HL-60/S4 (cell line): Measurements from ENCODE around the gene TMTC4.

Experiments
- in situ Hi-C: fragments of 300-500 bp; cut with MboI; formaldehyde crosslinking; loops from 2 replicates; pipeline ENCODE4 v1.14.3; 2022; ENCODE audit warnings: low sequenced_read_pairs

TMTC4 gene

DNA sequence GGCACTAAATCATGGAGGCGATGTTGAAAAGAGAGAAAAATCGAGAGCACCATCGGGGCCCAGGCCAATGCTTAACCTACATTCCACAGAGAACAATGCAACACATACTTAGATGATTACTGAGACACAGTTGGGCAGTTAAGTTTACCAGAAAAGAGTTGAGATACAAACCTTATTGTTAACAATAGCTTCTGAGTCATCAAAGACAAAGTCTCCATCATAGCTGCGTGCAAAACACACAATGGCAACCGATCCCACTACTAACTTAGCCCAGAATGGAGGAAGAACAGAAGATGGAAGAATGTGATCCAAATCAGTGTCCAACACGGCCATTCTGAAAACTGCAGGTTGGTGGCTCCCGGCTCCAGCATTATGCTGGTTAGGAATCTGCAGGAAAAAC, 6.2 kb downstream of the TMTC4 start:
- in situ Hi-C loops, result no loop called here

DNA sequence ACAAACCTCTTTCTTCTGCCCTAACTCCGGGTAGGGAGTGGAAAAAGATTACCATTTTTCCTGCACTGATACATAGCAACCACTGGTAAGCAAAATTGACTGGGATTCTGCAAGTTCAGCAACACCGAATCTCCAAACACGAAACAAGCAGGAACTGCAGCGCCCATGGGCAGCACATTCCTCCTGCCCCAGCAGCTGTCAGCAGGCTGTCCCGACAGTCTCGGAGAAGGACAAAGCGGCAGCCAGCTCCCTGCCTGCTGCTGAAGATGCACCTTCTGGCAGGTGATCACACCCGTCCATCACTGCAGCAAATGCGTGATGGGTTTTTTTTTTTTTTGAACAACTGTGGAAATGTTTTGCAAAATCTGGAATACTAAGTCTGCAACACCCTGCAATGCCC, 6.7 kb downstream of the TMTC4 start:
- in situ Hi-C loops, result no loop called here

DNA sequence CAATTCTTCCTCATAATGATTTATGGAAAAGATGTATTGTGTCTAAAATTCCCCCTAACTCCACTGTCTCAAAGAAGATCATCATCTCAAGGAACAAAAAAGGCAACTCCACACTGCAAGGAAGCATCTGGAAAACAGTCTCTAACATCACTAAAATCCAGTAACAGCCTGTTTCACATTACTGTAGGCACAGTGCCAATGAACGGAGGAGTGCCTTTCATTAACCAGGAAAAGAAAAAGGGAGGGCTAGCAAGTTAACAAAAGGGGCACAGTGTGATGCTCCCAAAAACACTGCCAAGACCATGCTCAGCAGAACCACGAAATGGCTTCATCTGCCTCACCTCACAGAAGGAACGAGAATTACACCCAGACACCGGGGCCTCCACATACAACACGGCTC, 8.5 kb downstream of the TMTC4 start:
- in situ Hi-C loops, result no loop called here

DNA sequence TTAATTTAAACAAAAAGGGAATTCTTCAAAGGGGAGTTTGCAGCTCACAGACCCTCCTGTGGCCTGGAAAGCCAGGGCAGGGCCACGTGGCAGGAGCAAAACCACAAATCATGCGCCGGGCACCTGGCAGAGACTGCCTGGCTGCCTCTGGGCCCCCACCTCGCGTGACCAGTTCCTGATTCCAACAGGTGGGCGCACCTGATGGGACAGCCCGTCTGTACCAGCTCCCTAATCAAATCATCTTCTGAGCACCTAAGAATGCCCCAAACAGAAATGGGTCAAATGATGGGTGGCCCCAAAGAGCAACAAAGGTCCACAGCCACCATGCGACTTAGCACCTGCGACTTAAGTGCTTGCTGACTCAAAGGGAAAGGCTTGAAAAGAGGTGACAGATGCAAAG, 9.2 kb downstream of the TMTC4 start:
- in situ Hi-C loops, result no loop called here

DNA sequence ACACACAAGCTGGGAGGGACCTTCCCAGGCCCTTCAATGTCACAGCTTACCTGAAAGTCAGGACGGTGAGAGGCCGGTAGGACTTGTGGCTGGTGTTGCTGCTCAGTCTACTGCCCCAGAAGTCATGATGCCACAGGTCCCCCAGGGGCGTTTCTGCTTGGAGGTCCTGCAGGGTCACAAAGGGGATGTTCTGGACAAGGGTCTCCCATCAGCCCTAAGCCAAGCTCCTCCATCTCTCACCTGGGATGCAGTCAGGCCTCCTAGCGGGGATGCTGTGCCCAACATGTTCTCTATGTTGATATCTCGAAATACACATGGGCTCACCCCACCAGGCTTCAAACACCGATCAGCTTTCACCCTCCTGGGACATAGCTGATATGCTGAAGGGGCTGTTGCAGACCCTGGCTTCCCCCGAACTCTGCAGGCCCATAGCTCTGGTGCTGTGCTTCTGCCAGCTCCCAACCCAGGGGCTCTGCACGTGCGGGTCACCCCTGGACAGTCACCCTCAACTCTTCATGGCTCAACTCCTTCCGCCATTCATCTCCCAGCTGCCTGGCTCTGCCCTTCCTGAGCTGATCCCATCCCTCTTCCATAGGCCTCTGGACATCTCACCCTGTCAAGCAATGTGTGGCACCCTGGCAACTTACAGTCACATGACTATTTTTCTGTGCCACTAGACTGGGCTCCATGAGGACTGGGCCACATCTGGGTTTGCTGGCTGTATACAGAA, 10.3 kb downstream of the TMTC4 start:
- in situ Hi-C loops, result no loop called here

DNA sequence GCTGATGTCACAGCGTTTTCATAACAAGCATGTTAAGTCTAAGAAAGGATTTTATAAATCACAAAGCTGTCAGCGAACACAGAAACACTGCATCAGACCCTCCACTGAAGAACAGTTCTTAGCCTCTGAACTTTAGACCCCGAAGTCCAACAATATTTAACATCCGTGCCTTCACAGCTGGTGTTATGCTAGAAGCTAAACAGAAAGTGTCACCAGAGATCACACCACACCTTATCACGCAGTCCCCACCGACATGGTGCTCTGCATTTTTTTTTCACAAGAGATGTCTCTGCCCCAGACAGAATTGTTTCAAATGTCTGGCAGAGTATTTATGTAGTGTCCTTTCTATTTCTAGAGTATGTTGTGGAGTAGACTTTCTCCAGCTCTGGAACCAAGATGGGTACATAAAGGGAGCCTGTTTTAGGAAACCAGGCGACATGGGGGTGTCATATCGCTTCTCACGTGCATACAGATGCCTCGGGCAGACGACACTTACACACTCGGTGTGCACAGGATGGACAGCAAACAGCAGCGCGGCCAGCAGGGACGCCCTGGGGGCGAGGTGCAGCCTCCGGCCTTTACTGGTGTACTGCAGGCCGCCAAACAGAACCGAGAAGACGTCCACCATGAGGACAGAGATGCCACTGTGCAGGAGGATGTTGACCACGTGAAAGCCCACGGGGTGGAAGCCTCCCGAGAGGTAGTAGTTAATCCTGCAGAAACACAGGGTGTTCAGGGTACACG, 12.0 kb downstream of the TMTC4 start:
- in situ Hi-C loops, result no loop called here

DNA sequence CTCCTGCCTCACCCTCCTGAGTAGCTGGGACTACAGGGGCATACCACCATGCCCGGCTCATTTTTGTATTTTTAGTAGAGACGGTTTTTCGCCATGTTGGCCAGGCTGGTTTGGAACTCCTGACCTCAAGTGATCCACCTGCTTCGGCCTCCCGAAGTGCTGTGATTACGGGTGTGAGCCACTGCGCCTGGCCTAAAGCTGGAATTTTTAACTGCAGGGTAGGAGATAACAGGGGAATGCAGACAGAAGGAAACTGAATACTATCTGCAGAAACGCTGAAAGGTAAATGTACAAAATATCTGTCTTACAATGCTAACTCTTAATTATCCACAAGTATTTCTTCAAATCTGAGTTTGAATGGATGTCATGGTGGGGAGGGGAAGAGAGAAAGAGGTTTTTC, 13.8 kb downstream of the TMTC4 start:
- in situ Hi-C loops, result no loop called here

DNA sequence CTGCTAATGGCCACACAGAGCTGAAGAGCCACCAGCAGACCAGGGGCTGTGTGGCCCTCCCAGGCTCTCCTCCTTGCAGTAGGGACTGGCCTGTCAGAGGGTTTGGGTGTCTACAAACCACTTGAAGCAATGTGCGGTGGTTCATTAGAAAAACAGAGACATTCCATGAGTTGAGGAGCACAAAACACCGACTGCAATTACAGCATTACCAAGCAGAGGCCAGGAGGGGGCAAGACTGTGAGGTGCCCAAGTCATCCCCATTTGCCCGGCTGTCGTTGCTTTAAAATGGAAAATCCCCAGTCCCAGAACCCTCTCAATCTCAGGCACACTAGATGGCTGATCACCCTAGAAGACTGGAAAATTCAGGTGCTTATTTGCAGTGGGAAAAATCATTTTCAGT, 15.0 kb downstream of the TMTC4 start:
- in situ Hi-C loops, result no loop called here

DNA sequence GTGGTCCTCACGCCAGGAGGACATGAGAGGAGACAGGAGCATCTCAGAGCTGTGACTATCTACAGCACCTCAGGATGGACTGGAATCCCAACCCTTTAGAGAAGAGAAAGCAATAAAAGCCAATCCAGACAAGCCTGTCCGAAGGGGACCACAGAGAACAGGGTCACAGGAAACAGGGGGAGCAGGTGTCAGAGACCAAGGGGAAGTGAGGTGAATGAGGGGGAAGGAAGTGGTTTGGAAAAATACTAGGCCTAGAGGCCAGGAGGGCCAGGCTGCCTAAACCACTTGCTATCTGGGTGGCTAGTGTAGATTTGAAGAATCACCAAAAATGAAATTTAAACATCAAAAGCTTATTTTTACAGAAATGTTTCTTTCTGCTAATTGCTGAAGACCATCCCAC, 16.2 kb downstream of the TMTC4 start:
- in situ Hi-C loops, result no loop called here

DNA sequence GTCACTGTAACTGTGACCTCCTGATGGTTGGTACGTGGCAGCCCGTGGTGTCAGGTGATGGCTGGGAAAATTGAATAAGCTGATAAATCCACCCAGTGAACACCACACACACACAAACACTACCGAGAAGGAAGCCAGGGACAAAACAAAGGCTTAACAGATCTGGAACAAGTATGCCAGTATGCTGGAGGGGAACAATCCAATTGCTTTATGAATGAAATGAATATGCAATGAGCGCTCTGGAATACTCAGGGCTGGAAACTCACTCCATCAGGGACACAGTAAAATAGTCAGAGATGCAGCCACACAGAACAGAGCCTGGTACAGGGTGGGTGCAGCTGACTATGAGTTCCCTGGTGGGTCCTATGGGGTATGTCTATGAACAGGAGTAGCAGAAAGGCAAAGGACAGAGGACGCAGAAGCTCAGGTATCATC, 16.7 kb downstream of the TMTC4 start:
- in situ Hi-C loops, result no loop called here

DNA sequence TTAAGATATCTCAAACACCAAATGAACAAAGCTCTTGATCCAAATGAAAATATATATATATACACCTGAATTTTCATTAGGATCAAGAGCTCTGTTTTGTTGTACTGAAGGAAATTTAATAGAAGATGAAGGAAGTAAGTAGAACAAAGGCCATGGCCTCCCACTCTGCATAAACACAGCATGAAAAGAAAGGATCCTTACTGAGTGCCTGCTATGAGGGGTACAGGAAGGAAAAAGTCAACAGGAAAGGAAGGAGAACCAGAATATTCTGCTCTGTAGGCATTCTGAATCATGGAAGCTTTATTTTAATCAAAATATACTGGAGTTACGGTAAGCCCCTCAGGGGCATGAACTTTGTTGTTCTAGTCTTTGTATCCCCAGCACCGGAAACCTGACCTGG, 22.1 kb downstream of the TMTC4 start:
- in situ Hi-C loops, result no loop called here

DNA sequence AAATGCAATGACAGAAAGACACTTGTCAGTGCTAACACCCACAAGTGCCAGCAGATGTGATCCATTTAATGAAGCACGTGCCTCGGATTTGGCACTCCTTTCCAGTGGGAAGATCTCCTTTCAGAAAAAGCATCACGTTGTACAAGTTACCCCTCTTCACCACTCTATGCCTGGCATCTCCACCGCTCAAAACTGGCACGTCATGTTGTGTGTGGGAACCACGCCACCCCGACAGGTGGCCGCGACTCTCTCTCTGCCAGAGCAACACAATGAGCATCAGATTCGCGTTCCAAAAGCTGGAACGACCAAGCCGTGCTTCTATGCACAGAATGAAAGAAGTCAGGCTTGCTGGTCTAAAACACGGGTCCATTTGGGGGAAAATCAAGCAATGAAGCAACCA, 24.3 kb downstream of the TMTC4 start:
- in situ Hi-C loops, result no loop called here

DNA sequence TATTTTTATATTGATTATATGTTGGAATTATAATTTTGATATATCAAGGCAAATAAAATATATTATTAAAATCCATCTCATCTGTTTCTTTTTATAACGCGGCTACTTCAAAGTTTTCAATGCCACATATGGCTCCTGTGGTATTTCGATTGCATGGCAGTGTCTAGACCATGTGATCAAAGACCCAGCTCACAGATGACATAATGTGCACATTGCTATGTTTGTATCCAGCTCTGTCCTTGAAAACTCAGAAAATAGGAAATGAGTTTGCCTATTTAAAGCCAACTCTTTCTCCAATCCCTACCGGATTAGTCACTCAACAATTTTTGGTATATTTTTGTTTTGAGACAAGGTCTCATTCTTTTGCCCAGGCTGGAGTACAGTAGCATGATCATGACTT, 26.2 kb downstream of the TMTC4 start:
- in situ Hi-C loops, result no loop called here

DNA sequence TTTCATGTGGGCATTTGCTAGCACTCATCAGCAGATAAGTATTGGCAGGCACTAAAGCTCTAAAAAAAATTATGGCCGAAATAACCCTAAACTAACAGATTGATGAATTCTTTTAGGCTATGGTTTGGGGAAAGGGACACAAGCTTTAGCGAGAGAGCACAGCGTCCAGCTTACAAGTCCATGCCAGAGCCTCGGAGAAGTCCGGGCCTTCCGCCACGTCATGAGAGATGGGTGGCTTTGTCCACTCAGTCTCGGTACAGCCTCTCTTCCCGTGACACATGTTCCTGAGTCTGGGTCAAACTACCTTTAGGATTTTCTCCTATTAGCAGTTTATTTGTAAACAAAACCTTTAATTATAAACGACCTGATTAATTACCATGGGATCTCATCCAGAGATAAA, 27.7 kb downstream of the TMTC4 start:
- in situ Hi-C loops, result no loop called here

DNA sequence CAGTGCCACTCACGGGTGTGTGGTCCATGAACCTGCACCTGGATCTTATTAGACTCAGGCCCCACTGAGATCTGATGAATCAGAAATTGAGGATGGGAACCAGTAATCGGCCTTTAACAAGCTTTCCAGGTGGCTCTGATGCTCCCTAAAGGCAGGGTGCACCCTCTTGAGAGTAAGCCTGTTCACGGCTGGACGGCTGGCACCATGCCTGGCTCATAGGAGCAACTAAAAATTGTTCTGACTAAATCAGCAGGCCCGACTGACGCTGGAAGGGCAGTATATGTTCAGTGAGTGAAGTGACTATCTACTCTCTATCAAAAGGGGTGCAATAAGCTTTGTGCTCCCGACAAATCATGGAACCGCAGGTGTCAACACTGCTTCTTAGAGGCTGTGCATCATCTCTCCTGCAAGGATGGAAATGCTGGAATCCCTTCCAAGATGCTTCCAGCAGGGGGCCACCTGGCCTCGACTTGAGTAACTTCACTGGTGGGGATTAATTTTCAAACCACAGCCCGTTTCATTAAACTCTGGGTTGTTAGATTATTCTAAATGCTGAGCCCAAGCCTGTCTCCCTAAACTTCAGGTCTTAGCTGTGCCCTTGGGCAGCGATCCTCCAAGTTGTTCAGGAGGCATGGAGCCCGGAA, 28.4 kb downstream of the TMTC4 start:
- in situ Hi-C loops, result no loop called here

DNA sequence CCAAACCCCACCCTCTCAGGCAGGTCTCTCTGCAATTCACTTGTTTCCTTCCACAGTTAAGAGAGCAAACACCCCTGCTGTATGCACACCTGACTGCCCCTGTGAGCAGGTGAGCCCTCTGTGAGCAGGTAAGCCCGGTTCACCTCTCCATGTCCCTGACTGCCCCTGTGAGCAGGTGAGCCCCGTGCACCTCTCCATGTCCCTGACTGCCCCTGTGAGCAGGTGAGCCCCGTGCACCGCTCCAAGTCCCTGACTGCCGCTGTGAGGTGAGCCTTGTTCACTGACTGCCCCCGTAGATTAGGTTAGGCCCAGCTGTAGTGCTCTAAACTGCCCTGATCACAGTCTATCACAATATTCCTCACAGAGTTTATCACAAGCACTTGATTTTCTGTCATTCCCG, 29.2 kb downstream of the TMTC4 start:
- in situ Hi-C loops, result no loop called here

DNA sequence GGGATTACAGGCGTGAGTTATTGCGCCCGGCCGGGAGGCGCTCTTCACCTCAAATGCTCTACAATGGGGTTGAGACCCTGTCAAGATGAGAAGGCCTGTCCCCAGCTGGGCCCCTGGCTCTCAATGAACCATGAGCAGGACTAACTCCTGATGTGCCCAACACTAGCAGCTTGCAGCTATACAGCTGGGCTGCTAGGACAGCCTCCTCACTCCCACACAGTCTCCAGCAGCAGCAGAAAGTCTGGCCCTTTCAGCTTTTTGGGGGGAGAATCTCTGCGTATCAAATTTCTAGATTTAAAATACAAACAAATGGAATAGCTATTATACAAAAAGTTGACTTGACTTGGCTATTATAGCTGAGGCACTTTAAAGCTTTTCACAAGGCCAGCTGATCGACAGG, 30.2 kb downstream of the TMTC4 start:
- in situ Hi-C loops, result no loop called here

DNA sequence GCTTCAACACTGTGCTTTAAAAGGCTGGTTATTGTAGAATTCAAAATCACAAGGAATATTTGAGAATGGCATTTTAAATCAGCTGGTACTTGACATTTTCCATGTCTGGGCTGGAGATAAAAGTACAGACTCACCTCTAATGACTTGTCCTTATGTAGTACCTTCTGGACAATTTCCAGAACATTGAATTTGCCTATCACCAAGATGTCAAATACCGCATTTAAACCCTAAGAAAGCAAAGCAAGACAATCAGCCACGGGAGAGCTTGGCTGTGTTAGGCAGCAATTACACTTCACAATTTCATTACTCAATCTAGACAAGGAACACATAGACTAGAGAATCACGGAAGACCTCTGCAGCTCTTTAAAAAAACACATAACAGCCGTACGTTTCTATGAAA, 36.8 kb downstream of the TMTC4 start:
- in situ Hi-C loops, result no loop called here

DNA sequence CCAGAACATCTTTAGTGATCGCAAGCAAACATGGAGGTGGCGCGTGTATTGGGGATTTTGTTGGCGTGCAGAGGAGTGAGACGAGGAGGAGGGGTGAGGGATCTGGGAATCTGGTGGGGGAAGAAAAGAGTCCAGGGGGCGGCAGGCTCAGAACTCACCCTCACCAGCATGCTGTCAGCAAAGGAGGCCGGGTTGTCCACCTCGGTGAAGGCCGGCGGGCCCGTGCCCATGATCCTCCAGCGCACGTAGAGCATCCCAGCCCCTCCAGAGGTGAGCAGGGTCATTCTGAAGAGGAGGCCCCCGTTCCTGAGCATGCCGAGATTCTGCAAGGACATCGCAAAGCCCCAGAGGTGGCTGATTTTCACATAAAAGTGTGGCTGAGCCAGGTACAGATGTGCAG, 37.2 kb downstream of the TMTC4 start:
- in situ Hi-C loops, result no loop called here

DNA sequence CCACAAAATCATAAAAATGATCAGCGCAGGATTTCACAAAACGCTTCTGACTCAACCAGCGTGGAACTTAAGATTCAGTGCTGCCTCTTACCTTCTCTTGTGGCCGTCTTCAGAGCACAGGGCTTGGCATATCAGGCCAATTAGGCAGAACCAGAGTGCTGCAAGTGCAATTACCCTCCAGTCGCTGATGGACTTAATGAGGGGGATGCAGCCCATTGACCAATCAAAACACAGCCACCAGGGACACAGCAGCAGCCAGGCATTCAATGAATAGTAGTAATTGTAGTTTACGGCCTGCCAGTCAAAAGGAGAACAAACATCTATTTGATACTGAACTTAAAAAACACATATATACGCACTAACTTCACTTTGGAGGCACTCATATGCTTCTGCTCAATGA, 38.2 kb downstream of the TMTC4 start:
- in situ Hi-C loops, result no loop called here

DNA sequence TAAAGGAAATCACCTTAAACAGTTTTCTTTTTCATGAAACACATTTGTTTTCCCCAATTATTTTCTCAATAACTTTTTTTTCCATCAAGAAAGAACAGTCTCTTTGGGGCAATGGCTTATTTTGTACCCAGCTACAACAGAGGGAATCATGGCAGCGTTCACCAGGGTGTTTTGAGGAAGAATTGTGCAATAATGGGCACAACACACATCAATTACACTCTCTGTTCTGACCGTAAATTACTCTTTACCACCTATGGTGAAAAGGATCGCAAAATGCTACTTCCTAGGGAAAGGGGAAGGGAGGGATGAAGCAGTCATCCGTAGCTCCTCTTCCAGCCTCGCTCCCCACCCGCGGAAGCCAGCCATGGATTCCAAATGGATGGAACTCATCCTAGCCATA, 38.6 kb downstream of the TMTC4 start:
- in situ Hi-C loops, result no loop called here

DNA sequence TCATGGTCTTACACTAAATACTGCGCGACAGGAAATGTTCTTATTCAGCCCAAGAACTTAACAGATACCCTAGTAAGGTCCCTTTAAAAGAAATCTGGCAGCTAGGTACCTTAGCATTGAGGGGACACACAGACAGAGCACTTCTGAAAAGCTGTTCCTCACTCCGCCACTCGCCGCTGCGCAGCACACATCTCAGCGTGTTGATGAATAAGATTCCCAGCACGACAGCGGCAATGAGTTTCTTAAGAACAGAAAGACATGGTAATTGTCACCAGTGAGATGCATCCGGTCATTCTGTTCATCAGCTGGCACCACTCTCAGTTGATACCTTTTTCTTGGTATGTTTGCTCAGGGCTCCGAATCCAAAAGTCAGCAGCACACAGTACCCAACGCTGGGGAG, 39.9 kb downstream of the TMTC4 start:
- in situ Hi-C loops, result no loop called here
